GM12801 (cell line): ENCODE results near the gene SDK1.

ENCODE experiments used
- CTCF ChIP-seq: IDR thresholded peaks from one replicate; pipeline ENCODE4 v1.5.1; 2011; ENCODE audit warnings: control low read depth; ENCODE audit not compliant: insufficient read length; ENCODE audit errors: extremely low read depth

Gene SDK1

DNA sequence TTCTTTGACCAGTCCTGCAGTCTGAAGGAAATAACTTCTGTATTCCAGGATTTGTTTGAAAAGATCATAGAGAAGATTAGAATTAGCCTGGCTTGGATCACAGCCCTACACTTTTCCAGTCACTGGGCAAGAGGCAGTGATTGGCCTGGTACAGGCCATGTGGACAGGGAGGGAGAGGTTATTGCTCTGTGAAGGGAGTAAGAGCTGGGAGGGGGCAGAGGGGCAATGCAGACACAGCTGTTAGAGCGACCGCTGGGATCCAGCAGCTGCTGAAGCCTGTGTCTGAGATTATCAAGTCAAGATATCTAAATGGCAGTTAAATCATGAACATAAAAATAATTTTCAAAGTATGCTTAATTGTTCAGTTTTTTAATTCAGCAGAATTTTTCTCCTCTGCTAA, 257.3 kb downstream of the SDK1 start:
- no peak for TF ChIP-seq CTCF

- no peak for TF ChIP-seq CTCF
These were observed 258.2 kb downstream of the SDK1 start for GRCh38 chr7:3559278-3559677.

DNA sequence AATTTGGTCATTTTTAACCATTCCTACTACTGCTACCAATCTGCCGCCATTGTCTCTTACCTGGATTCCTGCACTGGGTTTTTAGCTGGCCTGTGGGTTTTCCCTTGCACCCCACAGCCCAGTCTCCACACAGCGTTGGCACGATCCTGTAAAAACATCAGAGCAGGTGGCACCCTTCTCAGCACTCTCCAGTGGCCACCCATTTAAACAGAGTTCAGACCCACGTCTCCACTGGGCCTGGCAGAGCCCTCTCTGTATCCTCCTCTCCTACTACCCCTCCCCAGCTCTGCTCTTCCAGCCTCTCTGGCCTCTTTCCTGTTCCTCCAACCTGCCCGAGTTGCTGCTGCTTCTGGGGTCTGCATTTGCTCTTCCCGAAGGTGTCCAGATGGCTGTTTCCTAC, 259.4 kb downstream of the SDK1 start:
- TF ChIP-seq CTCF, result no peak

- no peak for TF ChIP-seq CTCF
These were observed 260.9 kb downstream of the SDK1 start for GRCh38 chr7:3561932-3562331.

DNA sequence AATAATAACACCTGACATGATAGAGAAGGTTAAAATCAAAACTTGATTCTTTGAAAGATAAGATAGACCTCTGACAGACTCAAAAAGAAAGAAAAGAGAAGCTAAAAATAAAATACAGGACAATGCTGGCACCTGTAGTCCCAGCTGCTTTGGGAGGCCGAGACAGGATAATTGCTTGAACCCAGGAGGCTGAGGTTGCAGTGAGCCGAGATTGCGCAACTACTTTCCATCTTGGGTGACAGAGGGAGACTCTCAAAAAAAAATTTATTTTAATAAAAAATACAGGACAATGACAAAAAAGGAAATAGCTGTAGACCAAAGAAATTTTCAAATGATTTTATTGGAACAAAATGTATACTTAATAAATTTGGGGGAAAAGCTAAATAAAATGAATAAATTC, 263.2 kb downstream of the SDK1 start:
- no peak for TF ChIP-seq CTCF

DNA sequence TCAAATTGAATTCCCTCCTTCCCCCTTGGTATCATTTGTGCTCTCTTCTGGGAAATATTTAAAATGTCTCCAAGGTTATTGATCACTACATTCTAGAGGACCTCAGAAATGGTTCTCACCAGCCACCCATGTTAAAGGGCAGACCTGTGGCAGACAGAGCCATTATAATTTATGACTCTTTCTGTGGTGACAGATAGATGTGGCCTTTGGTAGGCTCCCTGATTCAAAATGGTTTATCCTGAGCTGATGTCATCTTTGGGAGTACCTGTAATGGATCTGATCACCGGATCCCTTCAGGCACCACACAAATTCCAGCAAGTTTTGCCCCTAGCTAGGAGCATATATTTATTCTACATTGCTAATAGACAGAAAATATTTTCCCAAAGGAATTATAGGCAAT, 267.5 kb downstream of the SDK1 start:
- TF ChIP-seq CTCF, result no peak

DNA sequence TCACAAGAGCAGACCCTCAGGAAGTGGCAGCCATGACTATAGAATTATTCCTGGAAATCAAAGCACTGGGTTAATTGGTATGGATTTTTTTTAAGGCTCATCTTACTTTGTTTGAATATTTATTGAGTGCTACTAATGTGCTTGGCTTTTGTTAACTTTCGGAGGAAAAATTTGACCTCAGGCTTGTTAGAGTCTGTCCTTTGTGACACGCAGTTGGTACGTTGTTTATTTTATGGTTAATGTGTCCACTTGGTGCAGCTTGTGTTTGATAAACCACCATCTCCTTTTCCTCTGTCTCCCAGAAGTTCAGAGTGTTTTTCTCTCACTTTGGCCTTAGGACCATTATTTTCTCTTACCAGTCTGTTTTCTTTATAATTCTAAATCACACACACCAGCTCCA, 268.6 kb downstream of the SDK1 start:
- TF ChIP-seq CTCF, result no peak

DNA sequence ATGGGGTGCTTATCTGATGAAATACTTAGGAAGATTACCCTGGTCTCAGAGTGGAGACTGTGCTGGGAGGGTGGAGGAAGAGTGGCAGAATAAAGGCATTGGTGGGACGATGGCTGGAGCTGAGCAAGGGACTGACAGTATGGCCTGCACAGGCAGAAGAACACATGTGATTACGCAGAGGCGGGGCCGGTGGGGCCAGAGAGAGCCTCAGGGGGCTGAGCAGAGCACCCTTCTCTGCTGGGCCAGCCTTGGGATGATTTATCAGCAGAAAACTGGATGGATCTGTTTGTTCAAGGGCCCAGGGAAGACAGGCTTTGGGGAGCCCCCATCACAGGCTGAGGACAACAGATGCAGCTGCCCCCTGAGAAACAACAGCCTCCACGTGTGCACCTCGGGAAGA, 272.1 kb downstream of the SDK1 start:
- no peak for TF ChIP-seq CTCF
